ENCODE results near the gene SIN3A. TPM values are rescaled to one million over a fixed set of nuclear protein-coding genes. Genes with fewer than 3 reads are reported as not detected.

SIN3A gene
- total RNA-seq, 1 experiment from 2014 or later, result 74.7 TPM

GRCh38 chr15:75422554-75422953 lies 28.9 kb downstream of the SIN3A start:
- CTCF ChIA-PET, result no interaction called here
- peaks cover 12% of the 10 kb centered on the region for H3K4me1 ChIP-seq (ENCODE audit: insufficient read depth, low read length, poor library complexity, severe bottlenecking)
- H3K27ac ChIP-seq (ENCODE audit: low read depth, low read length, poor library complexity, severe bottlenecking), result no peak overlapping the region
- BruUV-seq (replicated peaks), result no TSS peak
- intact Hi-C loops (cut with micrococcal nuclease; ENCODE audit: unreplicated experiment), result no loop called here
- H3K27me3 ChIP-seq (replicated peaks; ENCODE audit: insufficient read depth, low read depth, low read length, poor library complexity), result no peaks in the 10 kb centered on the region
- peaks cover 38% of the 10 kb centered on the region for H3K36me3 ChIP-seq (ENCODE audit: insufficient read depth, low read length, poor library complexity, severe bottlenecking)
- H3K9me3 ChIP-seq (ENCODE audit: low read depth, low read length, poor library complexity, severe bottlenecking), result no peaks in the 10 kb centered on the region
- no peak overlapping the region for H3K4me3 ChIP-seq (ENCODE audit: low read depth, low read length, poor library complexity, severe bottlenecking)
- DNase-seq (ENCODE audit: low spot score), result no peak
- TF ChIP-seq CTCF (conservative IDR thresholded peaks at IDR 0.05; ENCODE audit: low read depth, low read length) (no peak), EZH2 (IDR thresholded peaks at IDR 0.05; ENCODE audit: borderline replicate concordance, low read depth, low read length, poor library complexity, severe bottlenecking) (no peak)
- POLR2A ChIA-PET (ENCODE audit: low non-redundant PET), result no interaction called here

GRCh38 chr15:75420698-75421097 lies 30.8 kb downstream of the SIN3A start:
- H3K36me3 ChIP-seq (ENCODE audit: insufficient read depth, low read length, poor library complexity, severe bottlenecking), result peaks cover 38% of the 10 kb centered on the region
- H3K9me3 ChIP-seq (ENCODE audit: low read depth, low read length, poor library complexity, severe bottlenecking), result no peaks in the 10 kb centered on the region
- no peak overlapping the region for H3K4me3 ChIP-seq (ENCODE audit: low read depth, low read length, poor library complexity, severe bottlenecking)
- no peaks in the 10 kb centered on the region for H3K27me3 ChIP-seq (replicated peaks; ENCODE audit: insufficient read depth, low read depth, low read length, poor library complexity)
- CTCF ChIA-PET, result no interaction called here
- H3K4me1 ChIP-seq (ENCODE audit: insufficient read depth, low read length, poor library complexity, severe bottlenecking), result peaks cover 1% of the 10 kb centered on the region
- no peak for DNase-seq (ENCODE audit: low spot score)
- POLR2A ChIA-PET (ENCODE audit: low non-redundant PET), result no interaction called here
- TF ChIP-seq EZH2 (IDR thresholded peaks at IDR 0.05; ENCODE audit: borderline replicate concordance, low read depth, low read length, poor library complexity, severe bottlenecking) (no peak), CTCF (conservative IDR thresholded peaks at IDR 0.05; ENCODE audit: low read depth, low read length) (no peak)
- BruUV-seq (replicated peaks), result no TSS peak
- intact Hi-C loops (cut with micrococcal nuclease; ENCODE audit: unreplicated experiment), result no loop called here
- H3K27ac ChIP-seq (ENCODE audit: low read depth, low read length, poor library complexity, severe bottlenecking), result no peak overlapping the region

GRCh38 chr15:75416584-75416983 lies 34.9 kb downstream of the SIN3A start:
- no TSS peak for BruUV-seq (replicated peaks)
- no peak for DNase-seq (ENCODE audit: low spot score)
- peaks cover 53% of the 10 kb centered on the region for H3K36me3 ChIP-seq (ENCODE audit: insufficient read depth, low read length, poor library complexity, severe bottlenecking)
- no peaks in the 10 kb centered on the region for H3K27me3 ChIP-seq (replicated peaks; ENCODE audit: insufficient read depth, low read depth, low read length, poor library complexity)
- no peak overlapping the region for H3K27ac ChIP-seq (ENCODE audit: low read depth, low read length, poor library complexity, severe bottlenecking)
- H3K4me3 ChIP-seq (ENCODE audit: low read depth, low read length, poor library complexity, severe bottlenecking), result no peak overlapping the region
- no peak for TF ChIP-seq CTCF (conservative IDR thresholded peaks at IDR 0.05; ENCODE audit: low read depth, low read length)
- no peak for TF ChIP-seq EZH2 (IDR thresholded peaks at IDR 0.05; ENCODE audit: borderline replicate concordance, low read depth, low read length, poor library complexity, severe bottlenecking)
- no peaks in the 10 kb centered on the region for H3K4me1 ChIP-seq (ENCODE audit: insufficient read depth, low read length, poor library complexity, severe bottlenecking)
- POLR2A ChIA-PET (ENCODE audit: low non-redundant PET), result no interaction called here
- intact Hi-C loops (cut with micrococcal nuclease; ENCODE audit: unreplicated experiment), result no loop called here
- H3K9me3 ChIP-seq (ENCODE audit: low read depth, low read length, poor library complexity, severe bottlenecking), result no peaks in the 10 kb centered on the region
- CTCF ChIA-PET, result no interaction called here
